HG02678 (cell line): Measurements from ENCODE around the gene INO80E.
"Not testable (repeated sequence)": the region's sequence is repeated elsewhere in the genome, so short reads cannot be mapped to it uniquely, and the experiment has no call there.

Source experiments
- ATAC-seq: cut with Tn5 transposase; IDR thresholded peaks from one replicate; pipeline ENCODE4 v1.9.1; 2021; ENCODE audit warnings: mild to moderate bottlenecking, moderate library complexity; ENCODE audit not compliant: unreplicated experiment

INO80E gene

GRCh38 chr16:30030011-30030685, 34.1 kb downstream of the INO80E start:
- ATAC-seq, result no peak

GRCh38 chr16:30030841-30031413, 34.9 kb downstream of the INO80E start, which contains the start of gene TLCD3B:
TSS of gene TLCD3B (minus strand) at chr16:30031271. CDS start at chr16:30030527, 744 bp downstream.
- ATAC-seq, result no peak

GRCh38 chr16:30031477-30031918, 35.5 kb downstream of the INO80E start:
- no peak for ATAC-seq

GRCh38 chr16:30032083-30032819, 36.2 kb downstream of the INO80E start:
- ATAC-seq, result no peak

- no peak for ATAC-seq
Observed at GRCh38 chr16:30033270-30033669, 37.2 kb downstream of the INO80E start.

- ATAC-seq, result no peak
Observed at GRCh38 chr16:30040221-30040620, 44.2 kb downstream of the INO80E start.

GRCh38 chr16:30040690-30041089, 44.6 kb downstream of the INO80E start:
- not testable (repeated sequence) for ATAC-seq

- no peak for ATAC-seq
Observed at GRCh38 chr16:30041841-30042240, 45.8 kb downstream of the INO80E start.

GRCh38 chr16:30046178-30046577, 50.1 kb downstream of the INO80E start:
- no peak for ATAC-seq

- ATAC-seq, result no peak
Observed at GRCh38 chr16:30046588-30046987, 50.5 kb downstream of the INO80E start.

- no peak for ATAC-seq
Observed at GRCh38 chr16:30049871-30050270, 53.8 kb downstream of the INO80E start.

GRCh38 chr16:30051518-30051917, 55.5 kb downstream of the INO80E start:
- ATAC-seq, result no peak

GRCh38 chr16:30052671-30053372, 56.8 kb downstream of the INO80E start:
- ATAC-seq, result peak; percentile 79

- ATAC-seq, result no peak
Observed at GRCh38 chr16:30053376-30054015, 57.5 kb downstream of the INO80E start.

- ATAC-seq, result no peak
Observed at GRCh38 chr16:30054451-30054850, 58.4 kb downstream of the INO80E start.

- ATAC-seq, result no peak
Observed at GRCh38 chr16:30054959-30055553, 59.0 kb downstream of the INO80E start.
